Measurements from ENCODE around the gene FAM163A. TPM values are rescaled to one million over a fixed set of nuclear protein-coding genes. Genes with fewer than 3 reads are reported as not detected.
"Not testable (repeated sequence)": the region's sequence is repeated elsewhere in the genome, so short reads cannot be mapped to it uniquely, and the experiment has no call there.

FAM163A gene
- polyA plus RNA-seq, 3 donors: 0.59 to 0.85 (median 0.71) TPM

- no peak for DNase-seq (ENCODE audit: low read depth in 3 of 3, low spot score in 2 of 3)
These were observed 89.0 kb downstream of the FAM163A start for GRCh38 chr1:179831852-179832699.

GRCh38 chr1:179836686-179837445, 93.8 kb downstream of the FAM163A start:
- DNase-seq (ENCODE audit: low read depth in 3 of 3, low spot score in 2 of 3): not testable (repeated sequence)

- DNase-seq (ENCODE audit: low read depth in 3 of 3, low spot score in 2 of 3): no peak
These were observed 97.0 kb downstream of the FAM163A start for GRCh38 chr1:179840107-179840506.

GRCh38 chr1:179848233-179848632, 105.1 kb downstream of the FAM163A start:
- DNase-seq (ENCODE audit: low read depth in 3 of 3, low spot score in 2 of 3): no peak

- DNase-seq (ENCODE audit: low read depth in 3 of 3, low spot score in 2 of 3): no peak
These were observed 110.0 kb downstream of the FAM163A start for GRCh38 chr1:179853102-179853501.

- DNase-seq (ENCODE audit: low read depth in 3 of 3, low spot score in 2 of 3): not testable (repeated sequence)
These were observed 112.7 kb downstream of the FAM163A start for GRCh38 chr1:179855831-179856230.

- DNase-seq (ENCODE audit: low read depth in 3 of 3, low spot score in 2 of 3): no peak
These were observed 113.2 kb downstream of the FAM163A start for GRCh38 chr1:179856296-179856695.

GRCh38 chr1:179857009-179857408, 113.9 kb downstream of the FAM163A start:
- no peak for DNase-seq (ENCODE audit: low read depth in 3 of 3, low spot score in 2 of 3)

- DNase-seq (ENCODE audit: low read depth in 3 of 3, low spot score in 2 of 3): no peak
These were observed 117.6 kb downstream of the FAM163A start for GRCh38 chr1:179860652-179861051.

- DNase-seq (ENCODE audit: low read depth in 3 of 3, low spot score in 2 of 3): no peak
These were observed 122.3 kb downstream of the FAM163A start for GRCh38 chr1:179865377-179865776.

Other genes with a start within 250 kb of the FAM163A start
- gene NPHS2, start 167.3 kb upstream of the FAM163A start, polyA plus RNA-seq (ENCODE audit: insufficient read length in 3 of 3): 100 to 1,000 TPM; 505 to 527 (median 513) TPM
- 1 to 10 TPM; 4.4 to 5.4 (median 4.7) TPM for gene TDRD5, start 151.5 kb upstream of the FAM163A start, polyA plus RNA-seq (ENCODE audit: insufficient read length in 3 of 3)
- 10 to 100 TPM; 28.6 to 34.7 (median 31.8) TPM for gene TOR1AIP2, start 134.5 kb downstream of the FAM163A start, polyA plus RNA-seq (ENCODE audit: insufficient read length in 3 of 3)
- 10 to 100 TPM; 55.8 to 60.8 (median 60.8) TPM for gene TOR1AIP1, start 139.0 kb downstream of the FAM163A start, polyA plus RNA-seq (ENCODE audit: insufficient read length in 3 of 3)
- 10 to 100 TPM; 29.7 to 32.3 (median 32.1) TPM for gene CEP350, start 211.5 kb downstream of the FAM163A start, polyA plus RNA-seq (ENCODE audit: insufficient read length in 3 of 3)